Measurements from ENCODE around the gene GSE1. TPM values are rescaled to one million over a fixed set of nuclear protein-coding genes. Genes with fewer than 3 reads are reported as not detected.
A peak's percentile ranks its signal among the peaks of the same experiment; 100 is the strongest.

GSE1 gene
- total and polyA plus RNA-seq, 4 donors = 20.3 to 40.6 (median 30.7) TPM

DNA sequence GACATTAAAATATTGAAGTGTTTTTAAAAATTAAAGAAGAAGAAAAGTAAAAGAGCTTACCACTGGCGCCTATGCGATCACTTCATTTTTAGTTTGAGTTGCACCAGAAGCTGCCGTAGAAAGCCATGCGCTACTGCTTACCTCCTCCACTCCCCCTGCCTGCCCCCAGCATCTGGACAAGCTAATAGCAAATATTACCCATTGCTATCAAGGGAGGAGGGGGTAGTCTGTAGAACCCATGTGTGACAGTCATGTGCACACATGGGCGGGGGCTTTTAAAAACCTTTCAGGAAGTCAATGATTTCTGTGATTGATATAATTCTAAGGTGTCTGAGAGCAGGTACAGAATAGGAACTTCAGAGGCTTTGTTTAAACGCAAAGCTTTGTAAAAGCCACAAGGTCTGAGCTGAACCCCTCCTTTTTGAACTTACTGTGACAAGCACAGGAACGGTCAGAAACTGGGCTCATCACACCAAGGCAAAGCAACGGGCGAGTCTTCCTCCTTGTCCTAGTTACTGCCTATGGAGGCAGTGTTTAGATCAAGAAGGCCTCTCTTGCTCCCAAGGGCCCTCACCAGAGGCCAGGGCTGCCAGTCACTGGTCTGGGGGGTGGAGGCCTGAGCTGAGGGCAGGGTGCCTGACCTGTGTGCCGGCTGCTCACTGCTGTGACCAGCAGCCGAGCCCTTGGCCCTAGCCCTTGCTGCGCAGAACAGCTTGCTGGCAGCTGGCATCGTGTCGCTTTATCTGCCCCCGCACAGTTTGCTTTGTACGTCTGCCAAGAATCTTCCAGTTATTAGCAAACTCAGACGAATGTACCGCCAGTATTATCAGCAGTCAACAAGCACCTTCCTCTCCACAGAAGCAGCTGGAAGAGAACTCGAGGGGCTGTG is 60.7 kb downstream of the GSE1 start:
- Histone ChIP-seq H3K36me3 (ENCODE audit: control insufficient read depth, insufficient read depth, low read length) (peaks cover 41% of the 10 kb centered on the region), H3K4me3 (ENCODE audit: low read depth, low read length) (no peak overlapping the region), H3K27ac (ENCODE audit: low read depth, low read length) (no peak overlapping the region), H3K27me3 (ENCODE audit: control insufficient read depth, insufficient read depth, low read length) (no peaks in the 10 kb centered on the region), H3K9me3 (ENCODE audit: control insufficient read depth, insufficient read depth, low read length) (no peaks in the 10 kb centered on the region), H3K4me1 (ENCODE audit: control insufficient read depth, insufficient read depth, low read length) (peaks cover 6% of the 10 kb centered on the region)
- DNase-seq (ENCODE audit: low read depth in 4 of 6, low spot score in 6 of 6) = peak in 2 of 6 donors; percentile 57 to 79
- 46% methylated on average over 13 of the region's 19 CpGs for WGBS (ENCODE audit: insufficient coverage)

DNA sequence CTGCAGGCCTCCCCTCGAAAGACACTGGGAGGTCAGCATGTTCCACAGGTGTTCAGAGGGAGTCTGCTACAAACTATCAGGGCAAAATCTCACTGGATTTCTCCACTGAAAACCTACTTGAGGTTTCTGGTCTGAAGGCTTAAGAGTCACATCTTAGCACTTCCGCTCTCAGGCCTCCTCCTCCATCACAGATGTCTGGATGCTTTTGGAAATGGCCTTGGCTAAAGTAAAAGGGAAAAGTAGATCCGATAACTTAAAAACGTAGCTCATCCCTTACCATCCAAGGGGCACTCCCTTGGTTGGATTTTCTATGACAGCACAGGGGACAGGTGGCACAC is 61.3 kb downstream of the GSE1 start:
- no peaks in the 10 kb centered on the region for H3K9me3 ChIP-seq (ENCODE audit: control insufficient read depth, insufficient read depth, low read length)
- peaks cover 37% of the 10 kb centered on the region for H3K36me3 ChIP-seq (ENCODE audit: control insufficient read depth, insufficient read depth, low read length)
- no peak for DNase-seq (ENCODE audit: low read depth in 4 of 6, low spot score in 6 of 6)
- H3K4me1 ChIP-seq (ENCODE audit: control insufficient read depth, insufficient read depth, low read length) = peaks cover 6% of the 10 kb centered on the region
- no peak overlapping the region for H3K4me3 ChIP-seq (ENCODE audit: low read depth, low read length)
- H3K27me3 ChIP-seq (ENCODE audit: control insufficient read depth, insufficient read depth, low read length) = no peaks in the 10 kb centered on the region
- WGBS (ENCODE audit: insufficient coverage) = 82% methylated on average over 2 of the region's 4 CpGs
- H3K27ac ChIP-seq (ENCODE audit: low read depth, low read length) = no peak overlapping the region

DNA sequence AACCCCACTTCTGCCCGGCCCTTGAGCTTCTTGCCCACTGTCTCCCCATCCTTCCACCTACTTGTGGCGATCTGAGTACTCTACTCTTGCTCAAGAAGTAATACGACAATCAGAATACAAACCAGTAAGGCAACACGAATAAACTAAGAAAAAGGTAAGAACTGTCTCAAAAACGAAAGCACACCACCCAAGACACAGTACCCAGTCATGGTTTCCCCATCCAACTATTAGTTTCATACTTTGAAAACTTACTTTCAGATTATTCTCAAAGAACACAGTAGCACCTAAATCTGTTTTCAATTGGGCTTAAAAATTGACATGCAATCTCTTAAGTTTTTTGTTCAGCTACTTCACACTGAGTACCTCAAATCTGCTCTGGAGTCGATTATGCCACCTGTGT is 61.7 kb downstream of the GSE1 start:
- WGBS (ENCODE audit: insufficient coverage) = 97% methylated on average over 6 of the region's 6 CpGs
- H3K27ac ChIP-seq (ENCODE audit: low read depth, low read length) = no peak overlapping the region
- DNase-seq (ENCODE audit: low read depth in 4 of 6, low spot score in 6 of 6) = no peak
- peaks cover 36% of the 10 kb centered on the region for H3K36me3 ChIP-seq (ENCODE audit: control insufficient read depth, insufficient read depth, low read length)
- no peak overlapping the region for H3K4me3 ChIP-seq (ENCODE audit: low read depth, low read length)
- H3K9me3 ChIP-seq (ENCODE audit: control insufficient read depth, insufficient read depth, low read length) = no peaks in the 10 kb centered on the region
- H3K4me1 ChIP-seq (ENCODE audit: control insufficient read depth, insufficient read depth, low read length) = peaks cover 6% of the 10 kb centered on the region
- no peaks in the 10 kb centered on the region for H3K27me3 ChIP-seq (ENCODE audit: control insufficient read depth, insufficient read depth, low read length)

- peaks cover 39% of the 10 kb centered on the region for H3K36me3 ChIP-seq (ENCODE audit: control insufficient read depth, insufficient read depth, low read length)
- H3K9me3 ChIP-seq (ENCODE audit: control insufficient read depth, insufficient read depth, low read length) = no peaks in the 10 kb centered on the region
- H3K4me1 ChIP-seq (ENCODE audit: control insufficient read depth, insufficient read depth, low read length) = peaks cover 6% of the 10 kb centered on the region
- 100% methylated on average over 2 of the region's 4 CpGs for WGBS (ENCODE audit: insufficient coverage)
- DNase-seq (ENCODE audit: low read depth in 4 of 6, low spot score in 6 of 6) = peak in 1 of 6 donors; percentile 72
- no peaks in the 10 kb centered on the region for H3K27me3 ChIP-seq (ENCODE audit: control insufficient read depth, insufficient read depth, low read length)
- H3K4me3 ChIP-seq (ENCODE audit: low read depth, low read length) = no peak overlapping the region
- no peak overlapping the region for H3K27ac ChIP-seq (ENCODE audit: low read depth, low read length)
Observed at GRCh38 chr16:85675251-85675874, 62.2 kb downstream of the GSE1 start.

DNA sequence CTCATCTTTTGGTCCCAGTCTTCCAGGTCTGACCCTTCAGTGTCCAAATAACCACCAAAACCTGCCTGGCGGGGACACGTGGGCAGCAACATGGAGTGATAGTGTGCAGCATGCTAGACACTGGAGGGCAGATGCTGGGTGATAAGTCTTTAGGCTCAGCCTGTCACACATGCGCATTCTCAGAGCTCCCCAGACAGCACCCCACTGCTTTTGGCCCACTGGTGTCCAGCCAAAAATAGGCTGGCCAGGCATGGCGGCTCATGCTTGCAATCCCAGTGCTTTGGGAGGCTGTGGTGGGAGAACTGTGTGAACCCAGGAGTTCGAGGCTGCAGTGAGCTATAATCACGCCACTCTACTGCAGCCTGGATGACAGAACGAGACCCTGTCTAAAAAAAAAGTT is 63.3 kb downstream of the GSE1 start:
- no peaks in the 10 kb centered on the region for H3K27me3 ChIP-seq (ENCODE audit: control insufficient read depth, insufficient read depth, low read length)
- peaks cover 39% of the 10 kb centered on the region for H3K36me3 ChIP-seq (ENCODE audit: control insufficient read depth, insufficient read depth, low read length)
- H3K27ac ChIP-seq (ENCODE audit: low read depth, low read length) = no peak overlapping the region
- no peaks in the 10 kb centered on the region for H3K9me3 ChIP-seq (ENCODE audit: control insufficient read depth, insufficient read depth, low read length)
- peaks cover 6% of the 10 kb centered on the region for H3K4me1 ChIP-seq (ENCODE audit: control insufficient read depth, insufficient read depth, low read length)
- no peak overlapping the region for H3K4me3 ChIP-seq (ENCODE audit: low read depth, low read length)
- DNase-seq (ENCODE audit: low read depth in 4 of 6, low spot score in 6 of 6) = no peak
- 88% methylated on average over 7 of the region's 7 CpGs for WGBS (ENCODE audit: insufficient coverage)

- H3K27ac ChIP-seq (ENCODE audit: low read depth, low read length) = no peak overlapping the region
- peaks cover 6% of the 10 kb centered on the region for H3K4me1 ChIP-seq (ENCODE audit: control insufficient read depth, insufficient read depth, low read length)
- peaks cover 31% of the 10 kb centered on the region for H3K36me3 ChIP-seq (ENCODE audit: control insufficient read depth, insufficient read depth, low read length)
- DNase-seq (ENCODE audit: low read depth in 4 of 6, low spot score in 6 of 6) = no peak
- WGBS (ENCODE audit: insufficient coverage) = 60% methylated on average over 1 of the region's 6 CpGs
- H3K27me3 ChIP-seq (ENCODE audit: control insufficient read depth, insufficient read depth, low read length) = no peaks in the 10 kb centered on the region
- no peaks in the 10 kb centered on the region for H3K9me3 ChIP-seq (ENCODE audit: control insufficient read depth, insufficient read depth, low read length)
- no peak overlapping the region for H3K4me3 ChIP-seq (ENCODE audit: low read depth, low read length)
Observed at GRCh38 chr16:85677383-85677967, 64.4 kb downstream of the GSE1 start.

GRCh38 chr16:85678016-85678415 is 64.9 kb downstream of the GSE1 start:
- H3K27me3 ChIP-seq (ENCODE audit: control insufficient read depth, insufficient read depth, low read length) = no peaks in the 10 kb centered on the region
- 77% methylated on average over 8 of the region's 8 CpGs for WGBS (ENCODE audit: insufficient coverage)
- peaks cover 6% of the 10 kb centered on the region for H3K4me1 ChIP-seq (ENCODE audit: control insufficient read depth, insufficient read depth, low read length)
- peaks cover 34% of the 10 kb centered on the region for H3K36me3 ChIP-seq (ENCODE audit: control insufficient read depth, insufficient read depth, low read length)
- DNase-seq (ENCODE audit: low read depth in 4 of 6, low spot score in 6 of 6) = no peak
- no peaks in the 10 kb centered on the region for H3K9me3 ChIP-seq (ENCODE audit: control insufficient read depth, insufficient read depth, low read length)
- no peak overlapping the region for H3K27ac ChIP-seq (ENCODE audit: low read depth, low read length)
- H3K4me3 ChIP-seq (ENCODE audit: low read depth, low read length) = no peak overlapping the region

DNA sequence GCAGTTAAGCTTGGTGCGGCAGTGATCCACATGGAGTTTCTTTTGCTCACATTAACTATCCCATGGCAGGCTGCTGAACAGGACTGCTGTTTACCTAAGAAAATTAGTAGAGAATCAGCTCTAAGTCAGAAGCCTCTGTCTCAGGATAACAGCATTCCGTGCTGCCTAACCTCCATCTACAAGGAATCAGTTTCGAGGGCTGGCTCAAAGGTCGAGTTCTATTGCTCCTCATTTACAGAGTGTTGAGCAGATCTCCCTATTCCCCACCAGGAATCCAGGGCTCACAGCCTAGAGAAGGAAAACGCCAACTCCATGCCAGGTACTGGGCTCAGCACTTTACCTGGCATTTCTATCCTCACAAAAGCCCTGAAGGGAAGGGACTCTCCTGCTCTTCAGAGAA is 65.7 kb downstream of the GSE1 start:
- no peak overlapping the region for H3K4me3 ChIP-seq (ENCODE audit: low read depth, low read length)
- peaks cover 4% of the 10 kb centered on the region for H3K4me1 ChIP-seq (ENCODE audit: control insufficient read depth, insufficient read depth, low read length)
- no peak for DNase-seq (ENCODE audit: low read depth in 4 of 6, low spot score in 6 of 6)
- peaks cover 34% of the 10 kb centered on the region for H3K36me3 ChIP-seq (ENCODE audit: control insufficient read depth, insufficient read depth, low read length)
- WGBS (ENCODE audit: insufficient coverage) = 100% methylated on average over 3 of the region's 5 CpGs
- H3K27me3 ChIP-seq (ENCODE audit: control insufficient read depth, insufficient read depth, low read length) = no peaks in the 10 kb centered on the region
- no peaks in the 10 kb centered on the region for H3K9me3 ChIP-seq (ENCODE audit: control insufficient read depth, insufficient read depth, low read length)
- H3K27ac ChIP-seq (ENCODE audit: low read depth, low read length) = no peak overlapping the region

GRCh38 chr16:85679870-85680269 is 66.7 kb downstream of the GSE1 start:
- no peak overlapping the region for H3K27ac ChIP-seq (ENCODE audit: low read depth, low read length)
- 90% methylated on average over 6 of the region's 6 CpGs for WGBS (ENCODE audit: insufficient coverage)
- no peak overlapping the region for H3K4me3 ChIP-seq (ENCODE audit: low read depth, low read length)
- no peak for DNase-seq (ENCODE audit: low read depth in 4 of 6, low spot score in 6 of 6)
- H3K36me3 ChIP-seq (ENCODE audit: control insufficient read depth, insufficient read depth, low read length) = peaks cover 25% of the 10 kb centered on the region
- no peaks in the 10 kb centered on the region for H3K4me1 ChIP-seq (ENCODE audit: control insufficient read depth, insufficient read depth, low read length)
- no peaks in the 10 kb centered on the region for H3K27me3 ChIP-seq (ENCODE audit: control insufficient read depth, insufficient read depth, low read length)
- no peaks in the 10 kb centered on the region for H3K9me3 ChIP-seq (ENCODE audit: control insufficient read depth, insufficient read depth, low read length)
